ENCODE measurements around the gene CACNA1D.
A peak's percentile ranks its signal among the peaks of the same experiment; 100 is the strongest.

Gene CACNA1D

DNA sequence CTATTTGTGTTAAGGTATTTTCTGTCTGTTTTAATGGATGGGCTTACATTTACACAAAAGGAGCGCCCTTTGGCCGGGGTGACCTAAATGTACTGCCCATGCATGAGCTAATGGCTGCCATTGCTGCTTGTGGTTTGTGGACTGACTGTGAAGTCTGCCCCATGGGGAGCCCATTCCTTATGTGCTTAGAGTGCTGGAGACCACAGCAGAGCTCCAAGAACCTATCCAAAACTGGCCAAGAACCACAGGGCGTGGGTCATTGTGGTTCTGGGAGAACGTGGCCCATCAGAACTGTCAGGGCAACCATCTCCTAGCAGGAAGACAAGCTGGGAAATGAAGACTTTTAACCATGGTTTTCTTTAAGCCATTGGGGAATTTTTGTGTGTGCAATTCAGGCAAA is 246.5 kb downstream of the CACNA1D start:
- TF ChIP-seq, protein P1, sequence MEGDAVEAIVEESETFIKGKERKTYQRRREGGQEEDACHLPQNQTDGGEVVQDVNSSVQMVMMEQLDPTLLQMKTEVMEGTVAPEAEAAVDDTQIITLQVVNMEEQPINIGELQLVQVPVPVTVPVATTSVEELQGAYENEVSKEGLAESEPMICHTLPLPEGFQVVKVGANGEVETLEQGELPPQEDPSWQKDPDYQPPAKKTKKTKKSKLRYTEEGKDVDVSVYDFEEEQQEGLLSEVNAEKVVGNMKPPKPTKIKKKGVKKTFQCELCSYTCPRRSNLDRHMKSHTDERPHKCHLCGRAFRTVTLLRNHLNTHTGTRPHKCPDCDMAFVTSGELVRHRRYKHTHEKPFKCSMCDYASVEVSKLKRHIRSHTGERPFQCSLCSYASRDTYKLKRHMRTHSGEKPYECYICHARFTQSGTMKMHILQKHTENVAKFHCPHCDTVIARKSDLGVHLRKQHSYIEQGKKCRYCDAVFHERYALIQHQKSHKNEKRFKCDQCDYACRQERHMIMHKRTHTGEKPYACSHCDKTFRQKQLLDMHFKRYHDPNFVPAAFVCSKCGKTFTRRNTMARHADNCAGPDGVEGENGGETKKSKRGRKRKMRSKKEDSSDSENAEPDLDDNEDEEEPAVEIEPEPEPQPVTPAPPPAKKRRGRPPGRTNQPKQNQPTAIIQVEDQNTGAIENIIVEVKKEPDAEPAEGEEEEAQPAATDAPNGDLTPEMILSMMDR (IDR thresholded peaks at IDR 0.05), result no peak
- DNase-seq (ENCODE audit: low spot score), result no peak
- H3K4me3 ChIP-seq, result no peak overlapping the region
- no peak overlapping the region for H3K27ac ChIP-seq

DNA sequence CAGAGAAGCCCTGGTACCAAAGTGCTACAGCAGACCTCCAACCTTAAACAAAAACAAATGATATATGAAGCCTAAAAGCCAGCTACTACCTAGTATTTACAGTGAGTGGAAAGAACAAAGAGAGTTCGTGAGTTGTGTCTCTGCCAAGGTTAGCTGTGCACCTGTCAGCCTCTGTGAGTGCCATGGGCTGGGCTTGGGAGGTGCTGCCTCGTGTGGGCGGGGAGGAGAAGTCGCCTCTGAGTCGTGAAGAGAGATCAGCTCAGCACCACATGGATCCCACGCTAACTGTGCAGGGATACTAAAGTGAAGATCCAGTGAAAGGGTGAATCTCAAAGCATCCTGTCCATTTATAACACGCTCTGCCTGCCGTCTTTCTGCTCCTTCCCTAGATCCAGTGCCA is 249.9 kb downstream of the CACNA1D start:
- no peak overlapping the region for H3K27ac ChIP-seq
- DNase-seq (ENCODE audit: low spot score), result no peak
- no peak overlapping the region for H3K4me3 ChIP-seq
- TF ChIP-seq, protein P1 (IDR thresholded peaks at IDR 0.05), result no peak

DNA sequence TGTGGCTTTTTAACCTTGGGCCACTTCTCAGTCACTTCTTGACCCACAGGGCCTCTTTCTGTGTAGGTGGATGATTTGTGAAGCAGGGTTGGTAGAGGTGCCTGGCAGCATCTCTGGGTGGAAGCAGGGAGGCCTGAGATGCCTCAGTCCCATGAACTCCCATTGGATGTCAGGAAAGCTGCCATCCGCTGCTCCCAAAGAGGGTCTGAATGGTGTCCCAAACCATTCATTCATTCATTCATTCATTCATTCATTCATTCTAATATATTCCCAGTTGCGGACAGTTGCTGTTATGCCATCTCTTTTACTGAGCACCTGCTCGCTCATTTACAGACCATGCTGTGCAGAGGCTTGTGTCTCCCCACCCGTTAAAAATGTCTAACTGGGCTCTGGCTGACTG is 253.1 kb downstream of the CACNA1D start:
- no peak for DNase-seq (ENCODE audit: low spot score)
- no peak overlapping the region for H3K4me3 ChIP-seq
- TF ChIP-seq, protein P1 (IDR thresholded peaks at IDR 0.05), result no peak
- no peak overlapping the region for H3K27ac ChIP-seq

DNA sequence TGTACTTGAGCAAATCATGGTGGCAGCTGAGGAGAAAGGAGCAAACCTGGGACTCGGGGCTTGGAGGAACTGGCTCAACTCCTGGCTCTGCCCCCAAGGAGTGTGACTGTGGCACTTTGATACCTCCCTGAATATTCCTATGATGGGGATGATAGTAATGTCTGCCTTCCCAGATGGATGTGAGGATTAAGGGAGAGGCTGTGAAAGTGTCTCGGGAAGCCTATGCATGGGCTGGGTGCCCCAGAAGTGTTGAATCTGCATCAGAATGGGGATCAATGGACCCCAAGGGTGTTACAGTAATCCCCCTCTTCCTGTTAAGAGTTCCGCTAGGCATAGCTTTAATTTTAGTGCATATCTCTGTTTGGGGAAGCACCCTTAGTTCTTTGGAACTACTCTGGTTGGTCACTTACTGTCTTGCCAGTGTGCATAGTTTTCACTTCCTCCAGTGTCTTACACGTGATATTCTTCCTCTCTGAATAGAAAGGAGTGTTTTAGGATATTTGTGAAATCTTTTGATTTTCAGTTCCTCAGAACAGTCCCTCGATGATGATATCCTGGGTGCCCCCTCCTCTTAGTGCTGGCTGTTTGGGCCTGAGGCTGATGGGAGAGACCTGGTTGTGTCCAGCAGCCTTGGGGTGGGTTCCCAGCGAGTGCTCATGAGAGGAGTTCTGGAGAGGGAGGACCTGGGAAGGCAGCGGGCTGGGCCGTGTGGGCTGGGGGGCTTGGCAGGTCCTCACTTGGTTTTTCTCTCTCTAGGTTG is 254.3 kb downstream of the CACNA1D start:
- Histone ChIP-seq H3K4me3 (no peak overlapping the region), H3K27ac (peak overlapping the region in 1 of 2 donors; percentile 27)
- TF ChIP-seq, protein P1 (IDR thresholded peaks at IDR 0.05), result no peak
- DNase-seq (ENCODE audit: low spot score), result no peak

DNA sequence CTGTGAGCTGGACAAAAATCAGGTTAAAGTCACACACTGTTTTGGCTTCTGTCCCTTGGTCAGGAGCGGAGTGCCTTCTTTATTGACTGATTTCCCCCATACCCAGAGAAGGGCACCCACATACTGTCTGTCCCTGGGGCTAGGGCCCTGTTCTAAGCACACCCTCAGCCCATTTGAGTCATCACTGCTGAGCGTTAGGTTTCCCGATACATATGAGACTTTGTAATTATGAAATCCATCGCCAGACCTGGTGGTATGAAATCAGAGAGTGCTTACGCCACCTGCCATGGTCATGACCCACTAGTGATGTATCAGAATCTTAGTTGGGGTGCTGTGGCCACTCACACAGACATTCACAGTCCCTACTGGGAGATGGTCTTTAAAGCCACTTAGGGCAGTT is 255.0 kb downstream of the CACNA1D start:
- Histone ChIP-seq H3K27ac (no peak overlapping the region), H3K4me3 (no peak overlapping the region)
- no peak for DNase-seq (ENCODE audit: low spot score)
- TF ChIP-seq, protein P1 (IDR thresholded peaks at IDR 0.05), result no peak

DNA sequence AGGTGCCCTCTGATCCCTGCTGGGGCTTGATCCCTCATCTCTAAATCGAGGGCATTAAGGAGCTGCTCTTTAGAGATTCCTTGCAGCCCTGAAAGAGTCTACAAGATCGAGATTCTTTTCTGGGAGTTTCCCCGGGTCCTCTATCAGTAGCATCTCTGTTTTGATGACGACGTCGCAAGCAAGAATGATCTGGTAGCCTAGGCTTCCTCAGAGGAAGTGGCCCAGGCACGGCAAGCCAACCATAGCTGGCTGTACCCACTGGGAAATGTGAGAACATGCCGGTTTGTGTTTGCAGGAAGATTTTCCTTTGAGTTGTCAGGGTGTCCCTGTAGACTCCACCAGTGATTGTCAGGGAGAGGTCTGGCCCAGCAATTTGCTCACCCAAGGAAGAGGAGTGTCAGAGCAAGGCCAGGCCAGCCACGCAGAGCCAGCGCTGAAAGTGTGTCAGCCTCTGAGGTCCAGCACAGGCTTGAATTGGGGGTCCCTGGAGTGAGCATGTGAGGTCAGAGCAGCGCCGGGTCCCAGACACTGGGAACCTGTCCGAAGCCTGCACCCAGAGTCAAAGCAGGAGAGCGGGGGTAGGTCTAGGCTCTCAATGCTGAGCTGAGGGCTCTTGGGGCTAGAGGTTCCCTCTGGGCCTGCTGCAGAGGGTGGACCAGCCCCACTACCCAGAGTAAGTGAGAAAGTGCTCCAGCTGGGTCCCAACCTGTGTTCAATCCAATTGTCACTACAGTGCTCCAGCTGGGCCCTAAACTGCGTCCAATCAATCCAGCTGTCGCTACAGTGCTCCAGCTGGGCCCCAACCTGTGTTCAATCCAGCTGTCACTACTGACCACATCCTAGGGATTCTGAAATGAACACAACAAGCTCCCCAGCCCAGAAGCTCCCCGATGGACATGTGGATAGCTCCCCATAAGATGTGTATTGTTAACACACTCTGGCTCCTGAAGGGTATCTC is 256.1 kb downstream of the CACNA1D start:
- TF ChIP-seq, protein P1 (IDR thresholded peaks at IDR 0.05), result no peak
- DNase-seq (ENCODE audit: low spot score), result no peak
- H3K4me3 ChIP-seq, result no peak overlapping the region
- no peak overlapping the region for H3K27ac ChIP-seq

All from coronary artery (tissue), 2 donors.